ENCODE results near the gene ZNF608. TPM values are rescaled to one million over a fixed set of nuclear protein-coding genes. Genes with fewer than 3 reads are reported as not detected.

The ZNF608 gene
- total RNA-seq, 1 donor from 2014 or later = 213 TPM

GRCh38 chr5:124714910-124715309, 31.5 kb downstream of the ZNF608 start:
- Mint-ChIP-seq H3K27me3 (ENCODE audit: insufficient read depth, low read depth) (no peaks in the 10 kb centered on the region), H3K36me3 (peaks cover 45% of the 10 kb centered on the region), H3K4me1 (peaks cover 56% of the 10 kb centered on the region), H3K9me3 (peaks cover 10% of the 10 kb centered on the region), H3K4me3 (no peak overlapping the region), H3K27ac (no peak overlapping the region)
- H3K27me3 ChIP-seq = no peaks in the 10 kb centered on the region
- H3K36me3 ChIP-seq = no peaks in the 10 kb centered on the region
- H3K9me3 ChIP-seq (ENCODE audit: low read depth) = no peaks in the 10 kb centered on the region
- DNase-seq (ENCODE audit: low spot score) = no peak
- H4K20me1 ChIP-seq (ENCODE audit: low read depth) = peaks cover 100% of the 10 kb centered on the region
- H3K27ac ChIP-seq = no peak overlapping the region
- H3K4me1 ChIP-seq = peaks cover 48% of the 10 kb centered on the region
- no peak overlapping the region for H2AFZ ChIP-seq (replicated peaks)
- H3F3A ChIP-seq (ENCODE audit: low read depth) = peaks cover 17% of the 10 kb centered on the region
- peaks cover 100% of the 10 kb centered on the region for H3K79me2 ChIP-seq (ENCODE audit: low read depth)
- no peak overlapping the region for H3K4me3 ChIP-seq
- no peak for TF ChIP-seq EZH2phosphoT487 (IDR thresholded peaks at IDR 0.05)
- TF ChIP-seq CTCF (IDR thresholded peaks at IDR 0.05) = no peak
- no peak for TF ChIP-seq EZH2 (IDR thresholded peaks at IDR 0.05)
- H3K9ac ChIP-seq = no peak overlapping the region
- no peak overlapping the region for H3K4me2 ChIP-seq

GRCh38 chr5:124713595-124713994, 32.8 kb downstream of the ZNF608 start:
- H3K27ac ChIP-seq = no peak overlapping the region
- no peak overlapping the region for H3K4me3 Mint-ChIP-seq

GRCh38 chr5:124712731-124713305, 33.6 kb downstream of the ZNF608 start:
- peaks cover 100% of the 10 kb centered on the region for H4K20me1 ChIP-seq (ENCODE audit: low read depth)
- H3K36me3 ChIP-seq = no peaks in the 10 kb centered on the region
- H3K27ac ChIP-seq = no peak overlapping the region
- H3K4me3 ChIP-seq = no peak overlapping the region
- no peak overlapping the region for H2AFZ ChIP-seq (replicated peaks)
- no peak overlapping the region for H3K27ac Mint-ChIP-seq
- no peak overlapping the region for H3K9ac ChIP-seq
- DNase-seq (ENCODE audit: low spot score) = no peak
- H3K9me3 ChIP-seq (ENCODE audit: low read depth) = no peaks in the 10 kb centered on the region
- TF ChIP-seq EZH2phosphoT487 (IDR thresholded peaks at IDR 0.05) = no peak
- no peak for TF ChIP-seq CTCF (IDR thresholded peaks at IDR 0.05)
- no peak for TF ChIP-seq EZH2 (IDR thresholded peaks at IDR 0.05)
- peaks cover 40% of the 10 kb centered on the region for H3K36me3 Mint-ChIP-seq
- H3K9me3 Mint-ChIP-seq = peaks cover 10% of the 10 kb centered on the region
- peaks cover 59% of the 10 kb centered on the region for H3K4me1 ChIP-seq
- no peaks in the 10 kb centered on the region for H3K27me3 ChIP-seq
- no peak overlapping the region for H3K4me2 ChIP-seq
- peaks cover 4% of the 10 kb centered on the region for H3K27me3 Mint-ChIP-seq (ENCODE audit: insufficient read depth, low read depth)
- H3K4me1 Mint-ChIP-seq = peaks cover 55% of the 10 kb centered on the region
- no peak overlapping the region for H3K4me3 Mint-ChIP-seq
- peaks cover 100% of the 10 kb centered on the region for H3K79me2 ChIP-seq (ENCODE audit: low read depth)
- peaks cover 24% of the 10 kb centered on the region for H3F3A ChIP-seq (ENCODE audit: low read depth)

More at GRCh38 chr5:124713595-124713994, 32.8 kb downstream of the ZNF608 start:
- no peak for DNase-seq (ENCODE audit: low spot score)
- Histone ChIP-seq H2AFZ (replicated peaks) (no peak overlapping the region), H3K4me3 (no peak overlapping the region), H3K79me2 (ENCODE audit: low read depth) (peaks cover 100% of the 10 kb centered on the region), H3K9ac (no peak overlapping the region), H3K9me3 (ENCODE audit: low read depth) (no peaks in the 10 kb centered on the region), H3K27me3 (no peaks in the 10 kb centered on the region), H3K4me1 (peaks cover 51% of the 10 kb centered on the region), H3F3A (ENCODE audit: low read depth) (peaks cover 18% of the 10 kb centered on the region), H3K4me2 (no peak overlapping the region), H4K20me1 (ENCODE audit: low read depth) (peaks cover 100% of the 10 kb centered on the region), H3K36me3 (no peaks in the 10 kb centered on the region)
- peaks cover 45% of the 10 kb centered on the region for H3K36me3 Mint-ChIP-seq
- H3K4me1 Mint-ChIP-seq = peaks cover 54% of the 10 kb centered on the region
- TF ChIP-seq CTCF (IDR thresholded peaks at IDR 0.05) (no peak), EZH2phosphoT487 (IDR thresholded peaks at IDR 0.05) (no peak), EZH2 (IDR thresholded peaks at IDR 0.05) (no peak)
- peaks cover 4% of the 10 kb centered on the region for H3K27me3 Mint-ChIP-seq (ENCODE audit: insufficient read depth, low read depth)
- peaks cover 10% of the 10 kb centered on the region for H3K9me3 Mint-ChIP-seq
- H3K27ac Mint-ChIP-seq = no peak overlapping the region

Measured in neural progenitor cell (in vitro differentiated cells).